Lung (tissue), 12 donors: ENCODE data around the gene CFAP221. TPM values are rescaled to one million over a fixed set of nuclear protein-coding genes. Genes with fewer than 3 reads are reported as not detected.

Experiments
- ATAC-seq: fragments of 200-7000 bp; cut with Tn5 transposase; one replicate; pipeline ENCODE4 v1.9.1; 2020; ENCODE audit warnings: moderate number of reproducible peaks; ENCODE audit not compliant: insufficient read depth, low FRiP score
- DNase-seq, 3 donors: peaks; one replicate each; pipeline ENCODE4 v3.0.0-alpha.2; 2013 to 2017
- H3K27ac ChIP-seq, 2 donors: one replicate each; pipeline ENCODE4 v1.5.1; 2013; ENCODE audit warnings: mild to moderate bottlenecking in 2 of 2, moderate library complexity in 2 of 2, control low read depth in 1 of 2, inconsistent platforms in 1 of 2, low read depth in 1 of 2, low read length in 1 of 2
- H3K27me3 ChIP-seq, 3 donors: one replicate each; pipeline ENCODE4 v1.5.1; 2013; ENCODE audit warnings: low read length in 2 of 3; ENCODE audit not compliant: control insufficient read depth in 3 of 3, insufficient read depth in 3 of 3
- H3K36me3 ChIP-seq, 4 donors: one replicate each; pipeline ENCODE4 v1.5.1; 2013; ENCODE audit warnings: low read length in 4 of 4, mild to moderate bottlenecking in 1 of 4, moderate library complexity in 1 of 4; ENCODE audit not compliant: control insufficient read depth in 4 of 4, insufficient read depth in 4 of 4
- H3K4me1 ChIP-seq, 5 donors: one replicate each; pipeline ENCODE4 v1.5.1; 2013; ENCODE audit warnings: low read length in 5 of 5, mild to moderate bottlenecking in 2 of 5, moderate library complexity in 1 of 5; ENCODE audit not compliant: control insufficient read depth in 5 of 5, insufficient read depth in 5 of 5
- H3K4me3 ChIP-seq: one replicate; pipeline ENCODE4 v1.5.1; 2013; ENCODE audit warnings: mild to moderate bottlenecking, control low read depth, moderate library complexity
- H3K9ac ChIP-seq, 2 donors: one replicate each; pipeline ENCODE4 v1.5.1; 2013; ENCODE audit warnings: low read length in 2 of 2, control low read depth in 1 of 2; ENCODE audit not compliant: insufficient read depth in 1 of 2
- H3K9me3 ChIP-seq, 4 donors: one replicate each; pipeline ENCODE4 v1.5.1; 2013; ENCODE audit warnings: low read length in 3 of 4, mild to moderate bottlenecking in 1 of 4, moderate library complexity in 1 of 4; ENCODE audit not compliant: control insufficient read depth in 4 of 4, insufficient read depth in 3 of 4
- WGBS, 2 donors: extraction: QIAGEN DNeasy Blood & Tissue Kit; methylation state at CpG; one replicate each; pipeline ENCODE4 v1.1.7; 2013; 5-methylcytosine and 5-hydroxymethylcytosine counted together
- polyA plus RNA-seq, 2 donors: library from polyadenylated mRNA; stranded (reverse); fragments of 200-250 nt; gene quantifications; one replicate each; pipeline ENCODE4 v1.2.1, GENCODE V29; 2013
- total RNA-seq, 2 donors: library from RNA; depleted of rRNA in 1 of 2; stranded (reverse); fragments of >200 nt in 1 of 2; gene quantifications; one replicate each; pipeline ENCODE4 v1.2.1, GENCODE V29; 2014 to 2021
- TF ChIP-seq, protein P1 (sequence below): IDR thresholded peaks from 2 replicates; pipeline ENCODE4 v1.5.1; 2012; ENCODE audit warnings: mild to moderate bottlenecking; ENCODE audit errors: control extremely low read depth, extremely low read depth
- donor health status: control.
- donor health status: control.
- donor health status: Bipolar disorder and iron deficiency.
- donor health status: healthy.
- donor health status: DM: yes; HTN: yes; CAD: no.

The CFAP221 gene
- total and polyA plus RNA-seq, 4 donors: 8.6 to 63.5 (median 29.3) TPM

DNA sequence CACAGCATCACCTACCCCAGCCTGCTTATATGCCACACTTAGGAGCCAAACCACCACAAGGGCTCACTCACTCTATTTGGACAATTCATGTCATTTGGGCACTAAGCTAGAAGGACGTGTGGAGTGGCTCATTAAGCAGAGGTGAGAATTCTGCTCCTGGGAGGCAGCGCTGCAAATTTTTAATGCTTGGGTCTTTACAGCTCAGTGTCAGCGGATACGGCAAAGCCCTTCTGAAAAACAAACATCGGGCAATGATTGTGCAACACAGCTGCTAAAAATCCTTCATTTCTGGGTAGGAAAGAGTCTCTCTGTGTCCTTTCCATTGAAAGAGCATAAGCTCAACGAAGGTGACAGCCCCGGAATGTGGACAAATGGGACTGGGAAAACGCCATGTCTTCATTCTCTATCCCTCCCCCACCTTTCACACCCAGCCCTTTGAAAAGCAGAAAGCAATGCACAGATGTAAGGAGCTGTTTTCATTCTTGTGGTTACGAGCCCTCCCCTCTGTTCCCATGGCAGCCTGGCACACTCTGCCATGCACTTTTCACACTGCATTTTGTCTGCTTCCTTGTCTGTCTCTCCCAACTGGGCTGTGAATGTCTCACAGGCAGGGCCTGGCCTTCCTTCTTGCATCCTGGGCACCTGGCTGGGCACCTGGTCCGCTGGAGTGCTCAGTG is 150.7 kb downstream of the CFAP221 start:
- peaks cover 0 to 19% (median 13%) of the 10 kb centered on the region in 5 donors for H3K4me1 ChIP-seq
- TF ChIP-seq, protein P1, sequence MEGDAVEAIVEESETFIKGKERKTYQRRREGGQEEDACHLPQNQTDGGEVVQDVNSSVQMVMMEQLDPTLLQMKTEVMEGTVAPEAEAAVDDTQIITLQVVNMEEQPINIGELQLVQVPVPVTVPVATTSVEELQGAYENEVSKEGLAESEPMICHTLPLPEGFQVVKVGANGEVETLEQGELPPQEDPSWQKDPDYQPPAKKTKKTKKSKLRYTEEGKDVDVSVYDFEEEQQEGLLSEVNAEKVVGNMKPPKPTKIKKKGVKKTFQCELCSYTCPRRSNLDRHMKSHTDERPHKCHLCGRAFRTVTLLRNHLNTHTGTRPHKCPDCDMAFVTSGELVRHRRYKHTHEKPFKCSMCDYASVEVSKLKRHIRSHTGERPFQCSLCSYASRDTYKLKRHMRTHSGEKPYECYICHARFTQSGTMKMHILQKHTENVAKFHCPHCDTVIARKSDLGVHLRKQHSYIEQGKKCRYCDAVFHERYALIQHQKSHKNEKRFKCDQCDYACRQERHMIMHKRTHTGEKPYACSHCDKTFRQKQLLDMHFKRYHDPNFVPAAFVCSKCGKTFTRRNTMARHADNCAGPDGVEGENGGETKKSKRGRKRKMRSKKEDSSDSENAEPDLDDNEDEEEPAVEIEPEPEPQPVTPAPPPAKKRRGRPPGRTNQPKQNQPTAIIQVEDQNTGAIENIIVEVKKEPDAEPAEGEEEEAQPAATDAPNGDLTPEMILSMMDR: no peak
- H3K36me3 ChIP-seq: no peaks in the 10 kb centered on the region
- peak overlapping the region in 1 of 2 donors; percentile 57 for H3K27ac ChIP-seq
- peak overlapping the region in 1 of 2 donors; percentile 2 for H3K9ac ChIP-seq
- H3K27me3 ChIP-seq: no peaks in the 10 kb centered on the region
- DNase-seq (peak; percentile 66 to 90 (median 84)), ATAC-seq (peak; percentile 55)
- H3K9me3 ChIP-seq: peaks cover 0 to 3% (median 0%) of the 10 kb centered on the region in 4 donors
- H3K4me3 ChIP-seq: no peak overlapping the region
- 25 to 33% methylated on average over 10 of the region's 10 CpGs for WGBS, 2 donors

GRCh38 chr2:119696005-119696404 is 151.8 kb downstream of the CFAP221 start:
- Histone ChIP-seq H3K4me1 (peaks cover 0 to 19% (median 13%) of the 10 kb centered on the region in 5 donors), H3K27me3 (no peaks in the 10 kb centered on the region), H3K9me3 (peaks cover 0 to 3% (median 0%) of the 10 kb centered on the region in 4 donors), H3K9ac (no peak overlapping the region), H3K36me3 (no peaks in the 10 kb centered on the region), H3K27ac (no peak overlapping the region), H3K4me3 (no peak overlapping the region)
- TF ChIP-seq, protein P1: no peak
- WGBS, 2 donors: 92 to 96% methylated on average over 3 of the region's 3 CpGs
- ATAC-seq: no peak
- DNase-seq: no peak

GRCh38 chr2:119696494-119697030 is 152.3 kb downstream of the CFAP221 start:
- Histone ChIP-seq H3K36me3 (no peaks in the 10 kb centered on the region), H3K9ac (no peak overlapping the region), H3K27ac (no peak overlapping the region), H3K4me3 (no peak overlapping the region), H3K9me3 (peaks cover 0 to 3% (median 0%) of the 10 kb centered on the region in 4 donors), H3K27me3 (no peaks in the 10 kb centered on the region), H3K4me1 (peaks cover 0 to 19% (median 13%) of the 10 kb centered on the region in 5 donors)
- DNase-seq (no peak), ATAC-seq (no peak)
- TF ChIP-seq, protein P1: no peak
- WGBS, 2 donors: 60 to 70% methylated on average over 6 of the region's 6 CpGs
